Endodermal cell (in vitro differentiated cells): ENCODE results near the gene GPS1. TPM values are rescaled to one million over a fixed set of nuclear protein-coding genes. Genes with fewer than 3 reads are reported as not detected.

Experiments
- DNase-seq: peaks from one replicate; pipeline ENCODE4 v3.0.0-alpha.2; 2017
- H3K27ac ChIP-seq: 2 replicates; pipeline ENCODE4 v1.5.1; 2013; ENCODE audit warnings: mild to moderate bottlenecking, low read depth, low read length, moderate library complexity
- H3K27me3 ChIP-seq: 2 replicates; pipeline ENCODE4 v1.6.1; 2013; ENCODE audit warnings: mild to moderate bottlenecking, low read length, moderate library complexity; ENCODE audit not compliant: insufficient read depth, control insufficient read depth, poor library complexity, severe bottlenecking
- H3K36me3 ChIP-seq: 2 replicates; pipeline ENCODE4 v1.7.0; 2013; ENCODE audit warnings: mild to moderate bottlenecking, low read length, moderate library complexity; ENCODE audit not compliant: control insufficient read depth, insufficient read depth
- H3K4me1 ChIP-seq: one replicate; pipeline ENCODE4 v1.7.0; 2013; ENCODE audit warnings: low read length; ENCODE audit not compliant: control insufficient read depth, insufficient read depth
- H3K4me3 ChIP-seq: 2 replicates; pipeline ENCODE4 v1.5.1; 2013; ENCODE audit warnings: mild to moderate bottlenecking, low read length, moderate library complexity
- H3K9ac ChIP-seq: 2 replicates; pipeline ENCODE4 v1.6.1; 2013; ENCODE audit warnings: mild to moderate bottlenecking, low read length, moderate library complexity; ENCODE audit not compliant: poor library complexity, severe bottlenecking; ENCODE audit errors: extremely low read depth
- H3K9me3 ChIP-seq: 2 replicates; pipeline ENCODE4 v1.6.1; 2013; ENCODE audit warnings: mild to moderate bottlenecking, low read length, moderate library complexity; ENCODE audit not compliant: control insufficient read depth
- H3K27ac Mint-ChIP-seq: 2 replicates; pipeline ENCODE4 v1.8.0; 2020; ENCODE audit warnings: mixed read lengths
- H3K27me3 Mint-ChIP-seq: 2 replicates; pipeline ENCODE4 v1.8.0; 2021; ENCODE audit warnings: mild to moderate bottlenecking, mixed read lengths; ENCODE audit not compliant: insufficient read depth
- H3K36me3 Mint-ChIP-seq: 2 replicates; pipeline ENCODE4 v1.8.0; 2020; ENCODE audit warnings: low read depth, mixed read lengths
- H3K4me1 Mint-ChIP-seq: 2 replicates; pipeline ENCODE4 v1.8.0; 2020; ENCODE audit warnings: mixed read lengths
- H3K4me3 Mint-ChIP-seq: 2 replicates; pipeline ENCODE4 v1.8.0; 2020; ENCODE audit warnings: mild to moderate bottlenecking, moderate library complexity, mixed read lengths
- H3K9me3 Mint-ChIP-seq: 2 replicates; pipeline ENCODE4 v1.8.0; 2020; ENCODE audit warnings: mild to moderate bottlenecking, mixed read lengths
- WGBS, 2 experiments: methylation state at CpG; one replicate each; pipeline versions ENCODE4 v1.1.5 to v1.1.7; 2013; ENCODE audit warnings: missing lambda C conversion rate in 2 of 2, mixed read lengths in 1 of 2; ENCODE audit not compliant: insufficient coverage in 1 of 2, insufficient read length in 1 of 2; 5-methylcytosine and 5-hydroxymethylcytosine counted together
- total RNA-seq, 2 donors: library from RNA; stranded (reverse); fragmentation: NEBNext Ultra II Directional in 1 of 2; extraction: Animal tissue kit (Norgen Biotek cat#: 25700) in 1 of 2; gene quantifications; 2 replicates in 1 of 2; 3 replicates in 1 of 2; pipeline ENCODE4 v1.2.1, GENCODE V29; 2021
- TF ChIP-seq, protein P1 (sequence below): fragments of 200-600 bp; sonication (generic); conservative IDR thresholded peaks from 2 replicates; pipeline ENCODE4 v1.5.0; 2021; ENCODE audit warnings: antibody characterized with exemption, mild to moderate bottlenecking

GPS1 gene
- total RNA-seq, 2 donors from 2014 or later, result 152 to 153 TPM

DNA sequence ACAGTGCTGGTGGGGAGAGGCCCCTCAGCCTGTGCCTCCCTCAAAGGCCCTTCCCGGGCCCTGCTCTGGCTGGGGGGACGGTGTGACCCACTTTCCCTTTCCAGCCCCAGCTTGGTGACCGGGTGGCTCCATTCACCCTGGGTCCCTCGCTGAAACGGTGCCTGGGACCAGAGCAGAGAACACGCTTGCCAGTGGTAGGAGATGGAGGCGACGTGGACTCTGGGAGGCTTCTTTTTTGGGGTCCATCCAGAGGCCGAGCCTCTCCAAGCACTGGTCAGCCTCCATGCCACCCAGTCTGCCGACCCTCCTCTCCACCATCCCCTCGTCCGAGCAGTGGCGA lies 36.8 kb upstream of the GPS1 start:
- TF ChIP-seq, protein P1, sequence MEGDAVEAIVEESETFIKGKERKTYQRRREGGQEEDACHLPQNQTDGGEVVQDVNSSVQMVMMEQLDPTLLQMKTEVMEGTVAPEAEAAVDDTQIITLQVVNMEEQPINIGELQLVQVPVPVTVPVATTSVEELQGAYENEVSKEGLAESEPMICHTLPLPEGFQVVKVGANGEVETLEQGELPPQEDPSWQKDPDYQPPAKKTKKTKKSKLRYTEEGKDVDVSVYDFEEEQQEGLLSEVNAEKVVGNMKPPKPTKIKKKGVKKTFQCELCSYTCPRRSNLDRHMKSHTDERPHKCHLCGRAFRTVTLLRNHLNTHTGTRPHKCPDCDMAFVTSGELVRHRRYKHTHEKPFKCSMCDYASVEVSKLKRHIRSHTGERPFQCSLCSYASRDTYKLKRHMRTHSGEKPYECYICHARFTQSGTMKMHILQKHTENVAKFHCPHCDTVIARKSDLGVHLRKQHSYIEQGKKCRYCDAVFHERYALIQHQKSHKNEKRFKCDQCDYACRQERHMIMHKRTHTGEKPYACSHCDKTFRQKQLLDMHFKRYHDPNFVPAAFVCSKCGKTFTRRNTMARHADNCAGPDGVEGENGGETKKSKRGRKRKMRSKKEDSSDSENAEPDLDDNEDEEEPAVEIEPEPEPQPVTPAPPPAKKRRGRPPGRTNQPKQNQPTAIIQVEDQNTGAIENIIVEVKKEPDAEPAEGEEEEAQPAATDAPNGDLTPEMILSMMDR, result no peak
- Histone ChIP-seq H3K9ac (no peak overlapping the region), H3K4me1 (no peaks in the 10 kb centered on the region), H3K9me3 (no peaks in the 10 kb centered on the region), H3K27ac (no peak overlapping the region), H3K27me3 (no peaks in the 10 kb centered on the region), H3K4me3 (no peak overlapping the region), H3K36me3 (peaks cover 7% of the 10 kb centered on the region)
- no peaks in the 10 kb centered on the region for H3K27me3 Mint-ChIP-seq
- H3K9me3 Mint-ChIP-seq, result no peaks in the 10 kb centered on the region
- WGBS, 2 experiments, result 91 to 92% methylated on average over 13 of the region's 13 CpGs
- H3K4me3 Mint-ChIP-seq, result no peak overlapping the region
- H3K4me1 Mint-ChIP-seq, result no peaks in the 10 kb centered on the region
- no peak overlapping the region for H3K27ac Mint-ChIP-seq
- H3K36me3 Mint-ChIP-seq, result peaks cover 8% of the 10 kb centered on the region
- DNase-seq, result no peak

DNA sequence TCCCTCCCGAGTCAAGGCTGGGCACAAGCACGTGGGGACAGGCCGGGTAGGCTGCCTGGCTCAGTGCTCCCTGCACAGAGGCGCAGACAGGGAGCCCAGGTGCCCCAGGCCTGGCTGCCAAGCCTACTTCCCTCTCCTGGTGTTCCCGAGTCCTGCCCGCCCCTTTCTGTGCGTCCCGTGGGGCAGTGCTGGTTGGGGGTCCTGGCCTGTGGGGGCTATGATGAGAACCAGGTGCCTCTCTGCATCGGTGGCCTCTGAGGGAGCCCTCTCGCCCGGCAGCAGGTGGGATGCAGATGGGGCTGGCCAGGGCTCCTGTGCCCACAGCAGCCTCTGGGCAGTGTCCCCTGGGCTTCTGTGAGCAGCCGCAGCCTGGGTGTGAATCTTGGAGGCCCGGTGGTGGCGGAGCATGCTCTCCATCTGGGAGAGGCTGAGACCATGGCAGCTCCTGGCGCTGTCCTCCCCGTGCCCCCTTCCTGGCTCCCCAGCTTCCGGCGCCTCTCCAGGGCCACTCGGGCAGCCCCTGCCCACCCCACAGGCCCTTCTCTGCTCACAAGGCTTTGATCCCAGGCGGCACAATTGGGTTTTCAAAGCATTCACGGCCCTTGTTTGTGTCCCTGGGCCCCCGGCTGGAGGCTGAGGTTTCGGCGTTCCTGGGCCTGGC lies 36.3 kb upstream of the GPS1 start:
- H3K9me3 Mint-ChIP-seq, result no peaks in the 10 kb centered on the region
- Histone ChIP-seq H3K9me3 (no peaks in the 10 kb centered on the region), H3K36me3 (peaks cover 7% of the 10 kb centered on the region), H3K4me3 (no peak overlapping the region), H3K4me1 (no peaks in the 10 kb centered on the region), H3K27ac (peak overlapping the region; percentile 24), H3K9ac (no peak overlapping the region), H3K27me3 (no peaks in the 10 kb centered on the region)
- peaks cover 8% of the 10 kb centered on the region for H3K36me3 Mint-ChIP-seq
- 86 to 89% methylated on average over 6 to 22 of the region's 24 CpGs for WGBS, 2 experiments
- no peak overlapping the region for H3K4me3 Mint-ChIP-seq
- H3K27me3 Mint-ChIP-seq, result no peaks in the 10 kb centered on the region
- TF ChIP-seq, protein P1, result no peak
- H3K4me1 Mint-ChIP-seq, result no peaks in the 10 kb centered on the region
- H3K27ac Mint-ChIP-seq, result no peak overlapping the region
- DNase-seq, result no peak

DNA sequence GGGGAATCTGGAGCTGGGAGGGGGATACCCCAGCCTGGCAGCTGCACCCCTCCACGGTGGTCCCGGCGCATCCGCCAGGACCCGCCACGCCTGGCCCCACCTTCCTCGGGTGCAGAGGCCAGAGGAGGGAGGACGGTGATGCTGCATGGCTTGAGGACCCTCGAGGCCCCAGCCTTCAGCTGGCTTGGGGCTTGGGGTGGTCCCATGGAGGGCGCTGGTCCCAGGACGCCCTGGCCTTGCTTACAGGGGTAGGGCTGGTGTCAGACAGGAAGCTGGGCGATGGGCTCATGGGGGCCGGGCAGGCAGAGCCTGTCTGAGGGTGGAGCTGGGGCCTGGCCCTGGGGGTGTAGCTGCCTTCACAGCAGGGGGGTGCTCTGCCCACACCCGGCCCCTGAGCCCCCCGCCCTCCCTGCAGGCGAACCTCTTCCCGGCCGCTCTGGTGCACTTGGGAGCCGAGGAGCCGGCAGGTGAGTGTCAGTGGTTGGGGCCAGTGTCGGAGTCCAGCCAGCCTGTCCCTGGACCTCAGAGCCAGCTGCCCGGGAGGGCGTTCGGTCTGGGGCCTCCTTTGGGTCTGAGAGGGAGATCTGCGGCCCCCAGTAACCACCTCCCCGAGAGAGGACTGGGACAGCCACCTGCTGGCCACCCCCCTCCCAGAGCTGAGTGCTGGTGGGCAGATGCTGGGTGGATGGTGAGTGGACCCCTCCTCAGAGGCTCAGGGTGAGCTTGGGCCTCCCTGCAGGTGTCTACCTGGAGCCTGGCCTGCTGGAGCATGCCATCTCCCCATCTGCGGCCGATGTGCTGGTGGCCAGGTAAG lies 35.4 kb upstream of the GPS1 start:
- no peaks in the 10 kb centered on the region for H3K4me1 Mint-ChIP-seq
- Histone ChIP-seq H3K27me3 (no peaks in the 10 kb centered on the region), H3K27ac (peak overlapping the region; percentile 24), H3K36me3 (peaks cover 7% of the 10 kb centered on the region), H3K4me1 (no peaks in the 10 kb centered on the region), H3K4me3 (no peak overlapping the region), H3K9me3 (no peaks in the 10 kb centered on the region), H3K9ac (no peak overlapping the region)
- no peak for DNase-seq
- WGBS, 2 experiments, result 94% methylated on average over 8 to 28 of the region's 28 CpGs
- no peaks in the 10 kb centered on the region for H3K27me3 Mint-ChIP-seq
- TF ChIP-seq, protein P1, result no peak
- no peak overlapping the region for H3K27ac Mint-ChIP-seq
- H3K4me3 Mint-ChIP-seq, result no peak overlapping the region
- H3K36me3 Mint-ChIP-seq, result peaks cover 8% of the 10 kb centered on the region
- H3K9me3 Mint-ChIP-seq, result no peaks in the 10 kb centered on the region
